ENCODE results near the gene PAXIP1.
A peak's percentile ranks its signal among the peaks of the same experiment; 100 is the strongest.

PAXIP1 gene

DNA sequence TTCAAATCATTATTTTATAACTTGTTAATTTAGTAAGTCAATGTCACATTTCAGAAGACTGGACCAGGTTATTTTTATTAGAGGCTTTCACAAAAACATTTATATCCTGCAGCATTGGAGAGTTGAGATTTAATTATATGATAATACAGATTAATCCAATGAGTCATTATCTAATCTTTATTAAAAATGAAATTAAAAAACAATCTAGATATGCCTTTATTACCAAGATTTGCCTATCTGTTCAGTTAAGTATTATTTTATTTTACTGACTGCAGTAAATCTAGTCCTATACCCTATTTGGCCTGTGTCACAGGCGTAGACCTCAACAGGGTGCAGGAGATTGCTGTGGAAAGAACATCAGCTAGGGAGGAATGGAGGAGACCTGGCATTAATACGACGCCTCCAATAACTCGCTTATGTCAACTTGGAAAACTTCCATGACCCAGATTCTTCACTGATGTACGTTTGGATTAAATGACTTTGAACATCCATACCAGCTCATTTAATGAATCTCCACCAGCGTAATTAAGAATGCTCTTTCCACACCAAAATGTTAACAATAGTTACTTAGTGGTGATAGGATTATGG, 18.2 kb downstream of the PAXIP1 start:
- TF ChIP-seq Cebpa-rat (IDR thresholded peaks at IDR 0.05), result no peak
- no peak overlapping the region for H3K9ac ChIP-seq
- no peak overlapping the region for H3K27ac ChIP-seq
- H3K27me3 ChIP-seq, result no peaks in the 10 kb centered on the region
- no peaks in the 10 kb centered on the region for H3K9me3 ChIP-seq (replicated peaks in 1 of 11)
- no peak overlapping the region for H3K4me3 ChIP-seq
- H4K20me1 ChIP-seq, result peaks cover 0 to 17% (median 4%) of the 10 kb centered on the region in 11 experiments; a peak in 8 of 22 replicates
- H3K36me3 ChIP-seq, result peaks cover 29 to 93% (median 67%) of the 10 kb centered on the region in 11 experiments
- H3K4me1 ChIP-seq, result no peaks in the 10 kb centered on the region
- no peak overlapping the region for H3K4me2 ChIP-seq

DNA sequence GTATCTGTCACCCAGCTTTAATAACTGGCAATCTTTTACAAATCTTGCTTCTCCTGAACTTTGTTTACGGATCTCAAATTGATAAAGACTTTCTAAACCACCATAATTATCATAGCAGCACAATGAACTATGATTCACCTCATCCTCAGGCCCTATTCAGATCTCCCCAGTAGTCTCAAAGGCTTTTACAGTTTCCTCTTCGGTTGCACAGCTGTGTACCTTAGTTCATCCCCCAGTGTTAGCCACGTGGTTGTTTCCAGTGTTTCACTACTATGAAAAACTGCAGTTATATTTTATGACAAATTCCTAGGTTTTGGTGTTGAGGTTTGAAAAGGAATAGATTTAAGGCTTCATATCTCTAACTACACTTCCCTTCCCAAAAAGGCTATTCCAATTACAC, 24.9 kb downstream of the PAXIP1 start:
- Histone ChIP-seq H3K36me3 (peaks cover 47 to 94% (median 73%) of the 10 kb centered on the region in 11 experiments), H3K27me3 (no peaks in the 10 kb centered on the region), H3K9ac (no peak overlapping the region), H3K4me2 (peak overlapping the region in 1 of 11 experiments; percentile 17; a peak in 1 of 22 replicates), H3K4me1 (peaks cover 13 to 34% (median 20%) of the 10 kb centered on the region in 10 experiments), H4K20me1 (peaks cover 0 to 8% (median 4%) of the 10 kb centered on the region in 11 experiments; a peak in 10 of 22 replicates), H3K27ac (no peak overlapping the region), H3K9me3 (replicated peaks in 1 of 11) (no peaks in the 10 kb centered on the region), H3K4me3 (no peak overlapping the region)
- no peak for TF ChIP-seq Cebpa-rat (IDR thresholded peaks at IDR 0.05)

DNA sequence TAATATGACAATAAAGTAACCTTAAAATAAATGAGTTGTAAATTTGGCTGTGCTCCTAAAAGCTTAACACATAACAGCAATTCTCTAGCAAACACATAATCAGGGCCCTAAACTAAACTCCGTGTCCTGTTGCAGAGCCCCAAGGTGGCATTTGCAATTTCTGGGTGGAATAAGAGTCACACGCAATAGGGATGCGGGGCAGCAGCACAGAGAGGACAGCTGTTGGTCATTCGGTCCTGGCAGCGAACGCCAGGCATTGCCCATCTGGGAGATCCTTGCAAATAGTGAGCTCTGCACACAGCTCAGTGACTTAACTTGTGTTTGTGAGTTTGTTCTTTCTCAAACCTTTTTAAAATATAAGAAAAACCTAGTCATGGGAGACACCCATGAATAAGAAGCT, 25.7 kb downstream of the PAXIP1 start:
- no peak overlapping the region for H3K9ac ChIP-seq
- H3K4me3 ChIP-seq, result no peak overlapping the region
- peaks cover 55 to 94% (median 73%) of the 10 kb centered on the region in 11 experiments for H3K36me3 ChIP-seq
- H4K20me1 ChIP-seq, result peaks cover 0 to 16% (median 11%) of the 10 kb centered on the region in 11 experiments; a peak in 11 of 22 replicates
- no peak overlapping the region for H3K27ac ChIP-seq
- H3K4me2 ChIP-seq, result no peak overlapping the region
- no peaks in the 10 kb centered on the region for H3K9me3 ChIP-seq (replicated peaks in 1 of 11)
- no peaks in the 10 kb centered on the region for H3K27me3 ChIP-seq
- no peak for TF ChIP-seq Cebpa-rat (IDR thresholded peaks at IDR 0.05)
- H3K4me1 ChIP-seq, result peaks cover 13 to 34% (median 20%) of the 10 kb centered on the region in 10 experiments

DNA sequence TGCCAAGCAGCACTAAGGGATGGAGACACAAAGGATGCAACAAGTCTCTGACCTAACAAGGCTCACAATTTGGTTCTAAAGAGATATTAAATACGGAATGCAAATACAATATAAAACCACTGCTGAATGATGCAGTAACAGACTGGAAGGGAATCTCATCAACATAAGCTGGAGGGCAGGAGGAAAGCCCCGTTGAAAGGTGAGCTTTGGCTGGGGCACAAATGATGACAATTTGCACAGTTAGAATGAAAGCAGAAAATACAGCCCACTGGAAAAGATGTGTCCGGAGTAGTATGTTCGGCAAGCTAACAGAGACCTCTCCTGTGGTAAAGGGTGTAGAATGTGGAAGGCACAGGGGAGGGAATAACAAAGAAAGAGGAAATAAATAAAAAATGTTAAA, 26.1 kb downstream of the PAXIP1 start:
- Histone ChIP-seq H3K4me1 (peaks cover 13 to 34% (median 20%) of the 10 kb centered on the region in 10 experiments), H3K9ac (no peak overlapping the region), H3K36me3 (peaks cover 59 to 94% (median 74%) of the 10 kb centered on the region in 11 experiments)

DNA sequence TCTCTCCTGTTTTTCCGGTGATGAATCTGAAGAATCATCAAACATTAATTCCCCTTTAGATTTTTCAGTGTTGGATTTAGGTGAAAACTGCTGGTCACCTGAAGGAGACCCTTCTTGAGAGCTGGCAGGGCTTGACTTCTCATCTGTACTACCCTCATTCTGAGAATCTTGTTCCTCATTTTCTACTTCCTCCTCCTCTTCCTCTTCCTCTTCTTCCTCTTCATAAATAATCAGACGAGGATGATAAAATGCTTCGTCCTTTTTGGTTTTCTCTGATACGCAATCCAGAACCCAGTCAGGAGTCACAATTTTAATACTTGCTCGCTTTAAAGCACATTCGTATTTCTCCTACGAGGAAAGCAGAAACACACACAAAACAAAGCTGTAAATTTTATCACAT, 26.9 kb downstream of the PAXIP1 start:
- TF ChIP-seq Cebpa-rat (IDR thresholded peaks at IDR 0.05), result no peak
- H3K36me3 ChIP-seq, result peaks cover 61 to 96% (median 79%) of the 10 kb centered on the region in 11 experiments
- H3K27me3 ChIP-seq, result no peaks in the 10 kb centered on the region
- H3K27ac ChIP-seq, result peak overlapping the region in 1 of 11 experiments; percentile 13; a peak in 1 of 22 replicates
- H3K4me2 ChIP-seq, result peak overlapping the region; percentile 4 to 59 (median 45); a peak in 21 of 22 replicates
- no peaks in the 10 kb centered on the region for H3K9me3 ChIP-seq (replicated peaks in 1 of 11)
- peaks cover 13 to 34% (median 20%) of the 10 kb centered on the region in 10 experiments for H3K4me1 ChIP-seq
- H3K9ac ChIP-seq, result no peak overlapping the region
- no peak overlapping the region for H3K4me3 ChIP-seq
- peaks cover 0 to 25% (median 17%) of the 10 kb centered on the region in 11 experiments; a peak in 15 of 22 replicates for H4K20me1 ChIP-seq

More for the DNA sequence above, 26.1 kb downstream of the PAXIP1 start:
- Histone ChIP-seq H3K27ac (no peak overlapping the region), H3K4me2 (peak overlapping the region in 6 of 11 experiments; percentile 4 to 57 (median 46); a peak in 8 of 22 replicates), H3K9me3 (replicated peaks in 1 of 11) (no peaks in the 10 kb centered on the region), H3K27me3 (no peaks in the 10 kb centered on the region), H3K4me3 (no peak overlapping the region), H4K20me1 (peaks cover 0 to 18% (median 13%) of the 10 kb centered on the region in 11 experiments; a peak in 12 of 22 replicates)
- no peak for TF ChIP-seq Cebpa-rat (IDR thresholded peaks at IDR 0.05)

DNA sequence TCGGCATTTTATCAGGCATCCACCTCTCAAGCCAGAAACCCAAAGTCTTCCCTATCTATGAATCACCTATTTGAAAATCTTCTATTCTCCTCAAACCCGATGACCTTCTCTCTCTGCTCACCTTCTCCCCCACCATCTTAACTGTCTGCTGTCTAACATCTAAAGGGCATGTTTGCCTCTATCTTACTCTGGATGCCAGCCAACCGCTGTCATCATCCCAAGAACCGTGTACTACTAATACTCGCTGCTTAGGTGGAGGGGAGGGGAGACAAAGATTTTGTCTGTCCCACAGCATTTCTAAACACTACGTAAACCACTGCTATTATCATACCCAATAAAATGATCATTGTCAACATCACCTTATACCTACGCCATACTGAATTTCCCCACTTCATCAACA, 29.5 kb downstream of the PAXIP1 start:
- H3K27me3 ChIP-seq, result no peaks in the 10 kb centered on the region
- no peak overlapping the region for H3K4me3 ChIP-seq
- no peak overlapping the region for H3K27ac ChIP-seq
- peaks cover 0 to 48% (median 37%) of the 10 kb centered on the region in 11 experiments; a peak in 15 of 22 replicates for H4K20me1 ChIP-seq
- H3K4me1 ChIP-seq, result peaks cover 13 to 27% (median 20%) of the 10 kb centered on the region in 10 experiments
- H3K9me3 ChIP-seq (replicated peaks in 1 of 11), result no peaks in the 10 kb centered on the region
- peaks cover 69 to 99% (median 89%) of the 10 kb centered on the region in 11 experiments for H3K36me3 ChIP-seq
- TF ChIP-seq Cebpa-rat (IDR thresholded peaks at IDR 0.05), result no peak
- H3K4me2 ChIP-seq, result no peak overlapping the region
- H3K9ac ChIP-seq, result no peak overlapping the region

DNA sequence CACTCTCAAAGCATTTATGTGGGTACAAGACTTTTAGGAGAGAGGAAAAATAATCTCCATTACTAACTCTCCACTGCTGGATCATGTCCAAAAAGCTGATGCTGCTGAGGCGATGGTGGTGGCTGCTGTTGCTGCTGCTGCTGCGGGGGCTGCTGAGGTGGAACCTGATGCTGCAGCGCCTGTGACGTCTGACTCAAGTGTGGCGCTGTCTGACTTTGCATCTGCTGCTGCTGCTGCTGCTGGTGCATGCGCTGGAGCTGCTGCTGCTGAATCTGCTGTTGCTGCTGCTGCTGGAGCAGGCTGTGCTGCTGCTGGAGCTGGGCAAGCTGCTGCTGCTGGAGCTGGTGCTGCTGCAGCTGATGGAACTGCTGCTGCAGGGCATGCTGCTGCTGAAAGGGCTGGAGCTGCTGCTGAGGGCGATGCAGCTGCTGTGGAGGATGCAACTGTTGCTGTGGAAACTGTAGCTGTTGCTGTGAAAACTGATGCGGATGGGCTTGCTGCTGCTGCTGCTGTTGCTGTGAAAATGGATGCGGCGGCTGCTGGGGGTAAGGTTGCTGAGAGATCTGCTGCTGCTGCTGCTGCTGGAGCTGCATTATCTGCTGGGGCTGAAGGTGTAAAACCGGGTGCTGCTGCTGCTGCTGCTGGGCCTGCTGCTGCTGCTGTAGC, 34.5 kb downstream of the PAXIP1 start:
- Histone ChIP-seq H3K4me1 (peaks cover 5 to 24% (median 15%) of the 10 kb centered on the region in 10 experiments; a peak in 19 of 20 replicates), H3K27ac (no peak overlapping the region), H3K4me3 (no peak overlapping the region), H3K9me3 (replicated peaks in 1 of 11) (peaks cover 0 to 14% (median 0%) of the 10 kb centered on the region in 11 experiments; a peak in 3 of 22 replicates), H3K36me3 (peaks cover 85 to 100% (median 97%) of the 10 kb centered on the region in 11 experiments), H3K9ac (no peak overlapping the region), H4K20me1 (peaks cover 0 to 51% (median 37%) of the 10 kb centered on the region in 11 experiments; a peak in 14 of 22 replicates), H3K27me3 (no peaks in the 10 kb centered on the region), H3K4me2 (no peak overlapping the region)
- TF ChIP-seq Cebpa-rat (IDR thresholded peaks at IDR 0.05), result no peak

DNA sequence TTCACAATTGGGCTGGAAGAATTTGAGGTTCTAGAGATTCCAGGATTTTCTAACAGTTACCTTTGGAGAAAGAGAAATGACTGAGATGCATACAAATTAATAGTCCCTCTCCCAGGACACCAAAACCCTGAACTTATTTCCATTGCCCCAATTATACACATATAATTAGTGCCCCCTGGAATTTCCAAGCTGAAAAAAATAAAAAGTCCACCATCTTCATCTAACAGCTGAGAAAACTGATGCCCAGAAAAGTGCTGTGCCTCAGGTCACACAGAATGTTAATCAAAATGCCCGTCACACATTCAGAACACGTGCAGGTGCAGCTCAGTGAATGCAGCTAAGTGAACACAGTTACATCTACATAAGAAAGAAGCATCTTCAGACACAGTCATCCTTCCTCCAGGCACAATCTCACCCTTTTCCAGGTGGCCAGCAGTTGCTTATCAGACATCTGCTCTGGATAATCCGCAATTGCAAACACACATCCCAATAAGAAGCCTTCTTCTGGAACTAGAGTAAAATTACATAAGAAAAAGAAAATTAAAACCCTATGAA, 35.4 kb downstream of the PAXIP1 start:
- H3K9ac ChIP-seq, result no peak overlapping the region
- TF ChIP-seq Cebpa-rat (IDR thresholded peaks at IDR 0.05), result no peak
- peaks cover 5 to 24% (median 15%) of the 10 kb centered on the region in 10 experiments; a peak in 19 of 20 replicates for H3K4me1 ChIP-seq
- H4K20me1 ChIP-seq, result peaks cover 0 to 41% (median 29%) of the 10 kb centered on the region in 11 experiments; a peak in 14 of 22 replicates
- no peak overlapping the region for H3K4me3 ChIP-seq
- H3K27ac ChIP-seq, result no peak overlapping the region
- peaks cover 85 to 100% (median 97%) of the 10 kb centered on the region in 11 experiments for H3K36me3 ChIP-seq
- H3K9me3 ChIP-seq (replicated peaks in 1 of 11), result peaks cover 0 to 14% (median 0%) of the 10 kb centered on the region in 11 experiments; a peak in 3 of 22 replicates
- H3K4me2 ChIP-seq, result no peak overlapping the region
- no peaks in the 10 kb centered on the region for H3K27me3 ChIP-seq

Data from BLaER1 treated with 17β-estradiol and CSF1 and Interleukin-3, amounts not matched to agents 10 nM and 100 nM (cell line).